AG20443 (cell line): ENCODE results near the gene PPP2CA.
A peak's percentile ranks its signal among the peaks of the same experiment; 100 is the strongest.

ENCODE experiments used
- DNase-seq: peaks from one replicate; pipeline ENCODE4 v3.0.0; 2012; ENCODE audit warnings: low spot score, mixed read lengths

The PPP2CA gene

DNA sequence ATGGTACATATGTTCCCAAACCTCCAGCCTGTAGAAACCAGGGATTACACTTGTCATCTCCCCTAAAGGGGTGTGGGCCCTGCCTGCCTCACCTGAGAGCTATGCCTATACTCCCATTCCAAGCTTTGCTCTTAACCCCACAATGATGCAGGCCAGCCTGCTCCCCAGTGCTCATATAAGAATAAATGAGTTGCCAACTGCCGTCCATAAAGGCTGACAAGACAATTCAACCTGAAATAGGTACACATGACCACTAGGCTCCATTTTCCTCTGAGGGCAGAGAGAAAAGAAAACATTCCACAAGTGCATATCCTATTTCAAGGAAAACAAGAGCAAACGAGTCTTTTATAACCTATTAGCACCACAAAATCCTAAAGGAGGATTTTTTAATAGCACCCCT is 77.6 kb downstream of the PPP2CA start:
- no peak for DNase-seq

DNA sequence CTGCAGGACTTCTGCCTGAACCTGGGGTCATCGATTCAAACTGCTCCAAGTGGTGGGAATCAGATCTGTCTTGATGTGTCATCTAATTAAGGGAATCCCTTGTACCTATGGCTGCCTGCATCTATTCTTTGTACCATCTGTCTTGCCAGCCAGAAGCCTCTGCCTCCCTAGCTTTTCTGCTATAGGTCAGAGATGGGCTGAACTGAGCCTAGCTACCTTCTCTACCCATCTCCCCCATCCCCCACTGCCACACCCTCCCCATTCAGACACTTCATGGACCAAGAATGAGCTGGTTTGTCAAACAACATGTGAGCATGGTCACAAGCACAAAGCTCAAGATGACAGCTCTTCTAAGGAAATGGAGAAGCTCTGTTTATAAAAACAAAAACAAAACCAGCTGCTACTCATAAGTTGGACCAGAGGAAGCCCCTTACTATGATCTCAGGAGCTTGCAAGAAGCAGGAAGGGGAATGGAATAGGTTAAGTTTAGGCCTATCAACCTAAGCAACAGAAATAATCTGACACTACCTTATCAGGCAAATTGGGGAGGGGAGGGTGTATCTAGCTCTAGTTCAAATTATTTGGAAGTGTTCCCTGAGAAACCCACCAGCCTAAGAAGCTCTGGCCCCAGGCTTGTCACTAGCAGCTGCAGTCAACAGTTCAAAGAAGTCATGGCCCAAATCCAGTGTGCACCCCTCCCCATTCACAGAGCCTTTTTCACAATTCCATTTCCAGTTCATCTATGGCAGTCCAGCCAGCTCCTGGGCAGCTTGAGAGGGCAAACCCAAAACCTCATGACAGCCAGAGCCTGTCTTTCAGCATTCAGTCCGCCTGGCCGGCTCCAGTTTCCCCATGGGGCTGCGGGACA is 79.0 kb downstream of the PPP2CA start:
- DNase-seq = no peak

DNA sequence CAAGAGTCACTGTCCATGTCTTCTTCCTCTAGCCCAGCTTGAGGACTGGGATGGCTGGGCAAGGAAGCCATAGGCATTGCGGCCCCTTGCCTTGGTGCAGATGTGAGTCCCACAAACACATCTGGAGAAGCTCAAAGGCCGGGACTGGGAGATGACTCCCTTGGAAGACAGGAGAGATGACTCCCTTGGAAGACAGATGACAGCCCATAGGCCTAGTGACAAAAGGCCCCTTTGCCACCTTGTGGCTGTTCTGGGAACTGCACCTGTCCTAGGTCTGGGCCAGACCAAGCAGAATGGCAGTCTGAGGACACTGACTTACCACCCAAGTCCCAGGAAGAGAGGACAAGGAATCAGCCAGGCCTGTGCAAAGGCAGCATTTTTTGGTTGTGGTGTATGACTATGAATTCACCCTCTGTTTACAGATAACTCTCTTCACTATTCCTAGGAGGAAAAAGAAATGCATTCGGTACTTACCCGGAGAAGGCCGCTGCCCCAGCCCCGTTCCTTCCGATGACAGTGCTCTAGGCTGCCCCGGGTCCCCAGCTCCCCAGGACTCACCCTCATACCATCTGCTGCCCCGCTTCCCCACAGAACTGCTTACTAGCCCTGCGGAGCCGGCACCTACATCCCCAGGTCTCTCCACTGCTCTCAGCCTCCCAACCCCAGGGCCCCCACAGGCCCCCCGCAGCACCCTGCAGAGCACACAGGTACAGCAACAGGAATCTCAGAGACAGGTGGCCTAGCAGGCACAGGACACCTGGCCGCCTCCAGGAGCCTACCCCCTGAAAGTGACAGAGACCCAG is 79.9 kb downstream of the PPP2CA start:
- peak; percentile 81 for DNase-seq

DNA sequence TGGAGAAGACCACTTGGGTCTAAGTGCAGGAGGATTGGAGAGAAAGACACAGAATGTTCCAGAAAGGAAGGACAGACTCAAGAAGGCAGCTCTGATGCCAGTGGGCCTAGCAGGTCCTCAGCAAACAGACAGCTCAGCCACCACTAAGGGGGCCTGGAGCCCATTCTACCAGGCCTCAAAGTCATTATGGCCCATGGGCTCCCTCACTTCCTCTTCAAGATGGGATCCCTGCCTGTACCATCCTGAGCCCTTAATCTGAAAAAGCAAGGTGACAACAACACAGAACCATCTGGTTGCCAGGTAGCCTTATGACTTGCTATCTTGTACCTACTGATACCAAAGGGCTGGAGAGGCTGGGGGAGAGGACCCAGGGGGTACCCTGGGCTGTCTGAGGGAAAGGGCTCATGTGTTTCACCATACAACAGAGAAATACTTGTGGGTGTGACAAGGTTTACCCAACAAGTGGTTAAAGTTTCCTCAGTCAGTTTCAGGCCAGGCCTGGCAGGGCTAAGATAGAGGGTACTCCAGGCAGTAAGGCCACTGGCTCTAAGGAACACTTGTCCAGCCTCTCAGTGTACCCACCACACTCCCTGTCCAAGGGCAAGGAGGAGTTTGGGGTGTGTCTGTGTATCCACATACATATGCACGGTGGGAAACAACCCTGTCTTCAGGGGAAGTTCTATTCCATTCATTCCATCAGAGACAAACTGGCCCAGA is 80.7 kb downstream of the PPP2CA start:
- DNase-seq = no peak
